Measurements from ENCODE around the gene SRP72. TPM values are rescaled to one million over a fixed set of nuclear protein-coding genes. Genes with fewer than 3 reads are reported as not detected.

SRP72 gene
- polyA plus RNA-seq, 1 donor from 2014 or later = 57.0 TPM

DNA sequence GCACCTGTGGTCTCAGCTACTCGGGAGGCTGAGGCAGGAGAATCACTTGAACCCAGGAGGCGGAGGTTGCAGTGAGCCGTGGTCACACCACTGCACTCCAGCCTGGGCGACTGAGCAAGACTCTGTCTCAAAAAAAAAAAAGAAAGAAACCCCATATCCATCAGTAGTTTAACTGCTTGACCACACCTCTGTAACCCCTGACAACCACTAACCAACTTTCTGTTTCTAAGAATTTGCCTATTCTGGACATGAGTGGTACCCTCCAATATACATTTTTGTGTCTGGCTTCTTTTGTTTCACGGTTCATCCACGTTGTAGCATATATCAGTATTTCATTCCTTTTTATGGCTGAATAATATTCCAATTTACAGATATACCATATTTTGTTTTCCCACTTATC lies 41.1 kb upstream of the SRP72 start:
- Histone ChIP-seq H3K9ac (ENCODE audit: low read length) (no peak overlapping the region), H3K36me3 (ENCODE audit: insufficient read depth, low read length) (no peaks in the 10 kb centered on the region), H2AFZ (ENCODE audit: low read depth, low read length) (no peak overlapping the region), H3K27ac (ENCODE audit: low read length) (no peak overlapping the region), H3K4me3 (ENCODE audit: low read length) (no peak overlapping the region), H3K9me2 (ENCODE audit: insufficient read depth, low read length) (no peaks in the 10 kb centered on the region), H3K27me3 (ENCODE audit: insufficient read depth, low read depth, low read length) (no peaks in the 10 kb centered on the region), H3K79me2 (replicated peaks; ENCODE audit: insufficient read depth, low read length) (peaks cover 45% of the 10 kb centered on the region), H3K9me3 (ENCODE audit: low read length) (no peaks in the 10 kb centered on the region), H3K4me2 (ENCODE audit: low read length) (no peak overlapping the region), H3F3A (ENCODE audit: insufficient read depth, low read length, poor library complexity, severe bottlenecking) (no peaks in the 10 kb centered on the region), H4K20me1 (ENCODE audit: insufficient read depth) (no peaks in the 10 kb centered on the region)
- TF ChIP-seq SMC3 (conservative IDR thresholded peaks at IDR 0.05; ENCODE audit: poor library complexity) (no peak), EZH2 (IDR thresholded peaks at IDR 0.05; ENCODE audit: borderline replicate concordance, insufficient read depth, low read length, poor library complexity, severe bottlenecking) (no peak), TAF1 (IDR thresholded peaks at IDR 0.05; ENCODE audit: low read depth) (no peak), MXI1 (conservative IDR thresholded peaks at IDR 0.05; ENCODE audit: poor library complexity, severe bottlenecking) (no peak), RAD21 (conservative IDR thresholded peaks at IDR 0.05) (no peak), POLR2AphosphoS5 (IDR thresholded peaks at IDR 0.05) (no peak), EP300 (conservative IDR thresholded peaks at IDR 0.05; ENCODE audit: poor library complexity, severe bottlenecking) (no peak)
- TF ChIP-seq, protein P1, sequence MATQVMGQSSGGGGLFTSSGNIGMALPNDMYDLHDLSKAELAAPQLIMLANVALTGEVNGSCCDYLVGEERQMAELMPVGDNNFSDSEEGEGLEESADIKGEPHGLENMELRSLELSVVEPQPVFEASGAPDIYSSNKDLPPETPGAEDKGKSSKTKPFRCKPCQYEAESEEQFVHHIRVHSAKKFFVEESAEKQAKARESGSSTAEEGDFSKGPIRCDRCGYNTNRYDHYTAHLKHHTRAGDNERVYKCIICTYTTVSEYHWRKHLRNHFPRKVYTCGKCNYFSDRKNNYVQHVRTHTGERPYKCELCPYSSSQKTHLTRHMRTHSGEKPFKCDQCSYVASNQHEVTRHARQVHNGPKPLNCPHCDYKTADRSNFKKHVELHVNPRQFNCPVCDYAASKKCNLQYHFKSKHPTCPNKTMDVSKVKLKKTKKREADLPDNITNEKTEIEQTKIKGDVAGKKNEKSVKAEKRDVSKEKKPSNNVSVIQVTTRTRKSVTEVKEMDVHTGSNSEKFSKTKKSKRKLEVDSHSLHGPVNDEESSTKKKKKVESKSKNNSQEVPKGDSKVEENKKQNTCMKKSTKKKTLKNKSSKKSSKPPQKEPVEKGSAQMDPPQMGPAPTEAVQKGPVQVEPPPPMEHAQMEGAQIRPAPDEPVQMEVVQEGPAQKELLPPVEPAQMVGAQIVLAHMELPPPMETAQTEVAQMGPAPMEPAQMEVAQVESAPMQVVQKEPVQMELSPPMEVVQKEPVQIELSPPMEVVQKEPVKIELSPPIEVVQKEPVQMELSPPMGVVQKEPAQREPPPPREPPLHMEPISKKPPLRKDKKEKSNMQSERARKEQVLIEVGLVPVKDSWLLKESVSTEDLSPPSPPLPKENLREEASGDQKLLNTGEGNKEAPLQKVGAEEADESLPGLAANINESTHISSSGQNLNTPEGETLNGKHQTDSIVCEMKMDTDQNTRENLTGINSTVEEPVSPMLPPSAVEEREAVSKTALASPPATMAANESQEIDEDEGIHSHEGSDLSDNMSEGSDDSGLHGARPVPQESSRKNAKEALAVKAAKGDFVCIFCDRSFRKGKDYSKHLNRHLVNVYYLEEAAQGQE (IDR thresholded peaks at IDR 0.05; ENCODE audit: borderline replicate concordance) = no peak
- TF ChIP-seq, protein P2, sequence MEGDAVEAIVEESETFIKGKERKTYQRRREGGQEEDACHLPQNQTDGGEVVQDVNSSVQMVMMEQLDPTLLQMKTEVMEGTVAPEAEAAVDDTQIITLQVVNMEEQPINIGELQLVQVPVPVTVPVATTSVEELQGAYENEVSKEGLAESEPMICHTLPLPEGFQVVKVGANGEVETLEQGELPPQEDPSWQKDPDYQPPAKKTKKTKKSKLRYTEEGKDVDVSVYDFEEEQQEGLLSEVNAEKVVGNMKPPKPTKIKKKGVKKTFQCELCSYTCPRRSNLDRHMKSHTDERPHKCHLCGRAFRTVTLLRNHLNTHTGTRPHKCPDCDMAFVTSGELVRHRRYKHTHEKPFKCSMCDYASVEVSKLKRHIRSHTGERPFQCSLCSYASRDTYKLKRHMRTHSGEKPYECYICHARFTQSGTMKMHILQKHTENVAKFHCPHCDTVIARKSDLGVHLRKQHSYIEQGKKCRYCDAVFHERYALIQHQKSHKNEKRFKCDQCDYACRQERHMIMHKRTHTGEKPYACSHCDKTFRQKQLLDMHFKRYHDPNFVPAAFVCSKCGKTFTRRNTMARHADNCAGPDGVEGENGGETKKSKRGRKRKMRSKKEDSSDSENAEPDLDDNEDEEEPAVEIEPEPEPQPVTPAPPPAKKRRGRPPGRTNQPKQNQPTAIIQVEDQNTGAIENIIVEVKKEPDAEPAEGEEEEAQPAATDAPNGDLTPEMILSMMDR (IDR thresholded peaks at IDR 0.05; ENCODE audit: poor library complexity, severe bottlenecking) = no peak

DNA sequence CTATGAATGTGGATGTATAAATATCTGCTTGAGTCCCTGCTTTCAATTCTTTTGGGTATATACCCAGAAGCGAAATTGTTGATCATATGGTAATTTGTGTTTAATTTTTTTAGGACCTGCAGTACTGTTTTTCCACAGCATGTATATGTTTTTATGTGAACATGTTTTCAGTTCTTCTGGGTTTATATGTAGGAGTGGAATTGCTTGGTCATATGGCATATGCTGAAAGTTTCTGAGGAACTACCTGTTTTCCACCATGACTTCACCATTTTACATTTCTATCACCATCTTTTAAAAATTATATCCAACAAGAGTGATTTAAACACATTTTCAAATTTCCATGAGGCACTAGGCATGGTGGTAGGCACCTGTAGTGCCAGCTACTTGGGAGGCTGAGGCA lies 40.2 kb upstream of the SRP72 start:
- no peaks in the 10 kb centered on the region for H3K36me3 ChIP-seq (ENCODE audit: insufficient read depth, low read length)
- H4K20me1 ChIP-seq (ENCODE audit: insufficient read depth) = no peaks in the 10 kb centered on the region
- H3K27me3 ChIP-seq (ENCODE audit: insufficient read depth, low read depth, low read length) = no peaks in the 10 kb centered on the region
- H3K9me2 ChIP-seq (ENCODE audit: insufficient read depth, low read length) = no peaks in the 10 kb centered on the region
- H3K9me3 ChIP-seq (ENCODE audit: low read length) = no peaks in the 10 kb centered on the region
- TF ChIP-seq EP300 (conservative IDR thresholded peaks at IDR 0.05; ENCODE audit: poor library complexity, severe bottlenecking) (no peak), MXI1 (conservative IDR thresholded peaks at IDR 0.05; ENCODE audit: poor library complexity, severe bottlenecking) (no peak), POLR2AphosphoS5 (IDR thresholded peaks at IDR 0.05) (no peak), TAF1 (IDR thresholded peaks at IDR 0.05; ENCODE audit: low read depth) (no peak), RAD21 (conservative IDR thresholded peaks at IDR 0.05) (no peak), SMC3 (conservative IDR thresholded peaks at IDR 0.05; ENCODE audit: poor library complexity) (no peak), EZH2 (IDR thresholded peaks at IDR 0.05; ENCODE audit: borderline replicate concordance, insufficient read depth, low read length, poor library complexity, severe bottlenecking) (no peak)
- TF ChIP-seq, protein P1 (IDR thresholded peaks at IDR 0.05; ENCODE audit: borderline replicate concordance) = no peak
- TF ChIP-seq, protein P2 (IDR thresholded peaks at IDR 0.05; ENCODE audit: poor library complexity, severe bottlenecking) = no peak
- H3K79me2 ChIP-seq (replicated peaks; ENCODE audit: insufficient read depth, low read length) = peaks cover 54% of the 10 kb centered on the region
- no peak overlapping the region for H3K4me2 ChIP-seq (ENCODE audit: low read length)
- no peak overlapping the region for H2AFZ ChIP-seq (ENCODE audit: low read depth, low read length)
- no peak overlapping the region for H3K27ac ChIP-seq (ENCODE audit: low read length)
- no peaks in the 10 kb centered on the region for H3F3A ChIP-seq (ENCODE audit: insufficient read depth, low read length, poor library complexity, severe bottlenecking)
- H3K4me3 ChIP-seq (ENCODE audit: low read length) = no peak overlapping the region
- no peak overlapping the region for H3K9ac ChIP-seq (ENCODE audit: low read length)

All from neural cell (in vitro differentiated cells).